AG04449 (cell line): ENCODE measurements around the gene ZNF516.

Experiments used
- CTCF ChIA-PET: fragments of 350-600 bp; formaldehyde crosslinking; extraction: SDS; loops from one replicate; lab custom pipeline; 2021; ENCODE audit warnings: antibody characterized with exemption; lab: Yijun Ruan, JAX
- POLR2A ChIA-PET: fragments of 400-600, 350-600 bp; formaldehyde crosslinking; extraction: SDS; loops from one replicate; lab custom pipeline; 2020; ENCODE audit warnings: antibody characterized with exemption, inconsistent platforms; lab: Yijun Ruan, JAX
- DNase-seq: peaks from one replicate; pipeline ENCODE4 v3.0.0-alpha.2; 2010; ENCODE audit warnings: low read depth, low spot score
- H3K4me3 ChIP-seq: 2 replicates; pipeline ENCODE4 v1.5.1; 2011; ENCODE audit warnings: low read depth, mild to moderate bottlenecking, control low read depth, low read length
- CTCF ChIP-seq: IDR thresholded peaks from one replicate; pipeline ENCODE4 v1.5.1; 2011; ENCODE audit warnings: mild to moderate bottlenecking, moderate library complexity, low read length, control low read depth, inconsistent platforms; ENCODE audit not compliant: insufficient read depth; ENCODE audit errors: missing control alignments

ZNF516 gene

GRCh38 chr18:76437910-76438309, 57.1 kb downstream of the ZNF516 start:
- no peak for DNase-seq
- no peak overlapping the region for H3K4me3 ChIP-seq
- CTCF ChIA-PET, result interaction anchor here (3.8 kb wide), 1 partner anchor 39 kb away, joined by 16 read pairs; no protein-coding TSS in a partner anchor
- TF ChIP-seq CTCF, result no peak
- POLR2A ChIA-PET, result no interaction called here

DNA sequence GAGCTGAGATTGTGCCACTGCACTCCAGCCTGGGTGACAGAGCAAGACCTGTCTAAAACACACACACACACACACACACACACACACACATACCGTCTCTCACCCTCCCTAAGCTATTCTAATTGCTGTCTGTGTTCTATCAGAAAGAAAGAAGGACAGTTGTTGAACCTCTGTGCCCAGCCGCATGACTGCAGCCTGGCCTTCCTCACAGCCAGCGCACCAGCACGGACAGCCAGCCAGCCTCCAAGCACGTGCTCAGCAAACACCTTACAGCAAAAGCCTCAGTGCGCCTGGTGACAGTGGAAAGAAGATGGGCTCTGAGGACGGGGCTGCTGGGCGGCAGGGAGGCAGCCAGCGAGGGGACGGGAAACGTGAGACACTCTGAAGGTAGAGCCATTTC, 58.0 kb downstream of the ZNF516 start:
- CTCF ChIA-PET, result interaction anchor here (0.7 to 3.8 kb wide), 2 partner anchors 16 to 38 kb away, joined by 3 to 16 read pairs; no protein-coding TSS in a partner anchor
- no peak for TF ChIP-seq CTCF
- POLR2A ChIA-PET, result no interaction called here
- no peak overlapping the region for H3K4me3 ChIP-seq
- no peak for DNase-seq

DNA sequence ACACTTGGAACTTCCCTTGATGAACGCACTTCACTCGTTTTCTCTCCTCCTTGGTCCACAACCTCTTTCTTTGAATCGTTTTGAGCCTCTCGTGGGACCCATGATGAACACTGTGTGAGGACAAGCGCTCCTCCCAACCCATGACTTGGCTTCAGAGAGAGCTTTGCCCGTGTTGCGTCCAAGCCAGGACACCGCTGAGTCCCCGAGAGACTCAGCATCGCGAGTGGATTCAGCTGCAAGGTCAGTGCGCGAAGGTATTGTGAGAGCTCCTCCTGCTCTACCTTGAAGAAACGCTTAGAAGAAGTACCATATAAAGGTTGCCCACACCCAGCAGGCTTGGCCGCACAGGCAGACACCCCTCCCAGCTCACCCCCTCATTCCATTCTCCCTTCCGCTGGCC, 58.7 kb downstream of the ZNF516 start:
- CTCF ChIA-PET, result interaction anchor here (0.7 to 3.8 kb wide), 4 partner anchors 10 to 38 kb away, joined by 3 to 16 read pairs (median 4); no protein-coding TSS in a partner anchor
- H3K4me3 ChIP-seq, result no peak overlapping the region
- no peak for TF ChIP-seq CTCF
- POLR2A ChIA-PET, result interaction anchor here (0.6 kb wide), 1 partner anchor 184 kb away, joined by 3 read pairs; no protein-coding TSS in a partner anchor
- DNase-seq, result no peak

GRCh38 chr18:76435316-76435989, 59.6 kb downstream of the ZNF516 start:
- TF ChIP-seq CTCF, result no peak
- no peak for DNase-seq
- POLR2A ChIA-PET, result interaction anchor here (0.6 kb wide), 1 partner anchor 185 kb away, joined by 3 read pairs; no protein-coding TSS in a partner anchor
- CTCF ChIA-PET, result interaction anchor here (1.2 to 3.8 kb wide), 4 partner anchors 9 to 53 kb away, joined by 3 to 16 read pairs (median 4); no protein-coding TSS in a partner anchor
- no peak overlapping the region for H3K4me3 ChIP-seq

GRCh38 chr18:76434452-76434851, 60.6 kb downstream of the ZNF516 start:
- no peak for TF ChIP-seq CTCF
- ChIA-PET CTCF (interaction anchor here (1.3 to 1.8 kb wide), 2 partner anchors 9 to 54 kb away, joined by 3 to 6 read pairs; no protein-coding TSS in a partner anchor), POLR2A (no interaction called here)
- no peak overlapping the region for H3K4me3 ChIP-seq
- no peak for DNase-seq

GRCh38 chr18:76433788-76434187, 61.3 kb downstream of the ZNF516 start:
- CTCF ChIA-PET, result interaction anchor here (1.8 kb wide), 1 partner anchor 8 kb away, joined by 6 read pairs; no protein-coding TSS in a partner anchor

More at GRCh38 chr18:76433788-76434187, 61.3 kb downstream of the ZNF516 start:
- no peak overlapping the region for H3K4me3 ChIP-seq
- TF ChIP-seq CTCF, result no peak
- no peak for DNase-seq
- POLR2A ChIA-PET, result no interaction called here
